ENCODE data around the gene SYT2. TPM values are rescaled to one million over a fixed set of nuclear protein-coding genes. Genes with fewer than 3 reads are reported as not detected.
"Not testable (repeated sequence)": the region's sequence is repeated elsewhere in the genome, so short reads cannot be mapped to it uniquely, and the experiment has no call there.

The SYT2 gene
- total and polyA plus RNA-seq, 2 of the 13 experiments (the other 11 are each of a cell fraction or from before 2014, with no cell fraction given) = not detected

DNA sequence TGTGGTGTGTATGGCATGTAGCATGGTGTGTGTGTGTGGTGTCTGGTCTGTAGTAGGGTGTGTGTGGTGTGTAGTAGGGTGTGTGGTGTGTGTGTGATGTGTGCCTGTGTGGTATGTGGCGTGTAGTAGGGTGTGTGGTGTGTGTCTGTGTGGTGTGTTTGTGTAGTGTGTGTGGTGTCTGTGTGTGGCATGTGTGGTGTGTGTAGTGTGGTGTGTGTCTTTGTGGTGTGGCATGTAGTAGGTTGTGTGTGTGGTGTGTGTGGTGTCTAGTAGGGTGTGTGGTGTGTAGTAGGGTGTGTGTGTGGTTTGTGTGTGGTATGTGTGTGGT, 85.5 kb downstream of the SYT2 start (continued):
- TF ChIP-seq, protein P1, sequence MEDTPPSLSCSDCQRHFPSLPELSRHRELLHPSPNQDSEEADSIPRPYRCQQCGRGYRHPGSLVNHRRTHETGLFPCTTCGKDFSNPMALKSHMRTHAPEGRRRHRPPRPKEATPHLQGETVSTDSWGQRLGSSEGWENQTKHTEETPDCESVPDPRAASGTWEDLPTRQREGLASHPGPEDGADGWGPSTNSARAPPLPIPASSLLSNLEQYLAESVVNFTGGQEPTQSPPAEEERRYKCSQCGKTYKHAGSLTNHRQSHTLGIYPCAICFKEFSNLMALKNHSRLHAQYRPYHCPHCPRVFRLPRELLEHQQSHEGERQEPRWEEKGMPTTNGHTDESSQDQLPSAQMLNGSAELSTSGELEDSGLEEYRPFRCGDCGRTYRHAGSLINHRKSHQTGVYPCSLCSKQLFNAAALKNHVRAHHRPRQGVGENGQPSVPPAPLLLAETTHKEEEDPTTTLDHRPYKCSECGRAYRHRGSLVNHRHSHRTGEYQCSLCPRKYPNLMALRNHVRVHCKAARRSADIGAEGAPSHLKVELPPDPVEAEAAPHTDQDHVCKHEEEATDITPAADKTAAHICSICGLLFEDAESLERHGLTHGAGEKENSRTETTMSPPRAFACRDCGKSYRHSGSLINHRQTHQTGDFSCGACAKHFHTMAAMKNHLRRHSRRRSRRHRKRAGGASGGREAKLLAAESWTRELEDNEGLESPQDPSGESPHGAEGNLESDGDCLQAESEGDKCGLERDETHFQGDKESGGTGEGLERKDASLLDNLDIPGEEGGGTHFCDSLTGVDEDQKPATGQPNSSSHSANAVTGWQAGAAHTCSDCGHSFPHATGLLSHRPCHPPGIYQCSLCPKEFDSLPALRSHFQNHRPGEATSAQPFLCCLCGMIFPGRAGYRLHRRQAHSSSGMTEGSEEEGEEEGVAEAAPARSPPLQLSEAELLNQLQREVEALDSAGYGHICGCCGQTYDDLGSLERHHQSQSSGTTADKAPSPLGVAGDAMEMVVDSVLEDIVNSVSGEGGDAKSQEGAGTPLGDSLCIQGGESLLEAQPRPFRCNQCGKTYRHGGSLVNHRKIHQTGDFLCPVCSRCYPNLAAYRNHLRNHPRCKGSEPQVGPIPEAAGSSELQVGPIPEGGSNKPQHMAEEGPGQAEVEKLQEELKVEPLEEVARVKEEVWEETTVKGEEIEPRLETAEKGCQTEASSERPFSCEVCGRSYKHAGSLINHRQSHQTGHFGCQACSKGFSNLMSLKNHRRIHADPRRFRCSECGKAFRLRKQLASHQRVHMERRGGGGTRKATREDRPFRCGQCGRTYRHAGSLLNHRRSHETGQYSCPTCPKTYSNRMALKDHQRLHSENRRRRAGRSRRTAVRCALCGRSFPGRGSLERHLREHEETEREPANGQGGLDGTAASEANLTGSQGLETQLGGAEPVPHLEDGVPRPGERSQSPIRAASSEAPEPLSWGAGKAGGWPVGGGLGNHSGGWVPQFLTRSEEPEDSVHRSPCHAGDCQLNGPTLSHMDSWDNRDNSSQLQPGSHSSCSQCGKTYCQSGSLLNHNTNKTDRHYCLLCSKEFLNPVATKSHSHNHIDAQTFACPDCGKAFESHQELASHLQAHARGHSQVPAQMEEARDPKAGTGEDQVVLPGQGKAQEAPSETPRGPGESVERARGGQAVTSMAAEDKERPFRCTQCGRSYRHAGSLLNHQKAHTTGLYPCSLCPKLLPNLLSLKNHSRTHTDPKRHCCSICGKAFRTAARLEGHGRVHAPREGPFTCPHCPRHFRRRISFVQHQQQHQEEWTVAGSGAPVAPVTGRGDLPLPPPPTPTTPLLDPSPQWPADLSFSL (CRISPR knock-in tag; IDR thresholded peaks at IDR 0.05) = peak; percentile 93

DNA sequence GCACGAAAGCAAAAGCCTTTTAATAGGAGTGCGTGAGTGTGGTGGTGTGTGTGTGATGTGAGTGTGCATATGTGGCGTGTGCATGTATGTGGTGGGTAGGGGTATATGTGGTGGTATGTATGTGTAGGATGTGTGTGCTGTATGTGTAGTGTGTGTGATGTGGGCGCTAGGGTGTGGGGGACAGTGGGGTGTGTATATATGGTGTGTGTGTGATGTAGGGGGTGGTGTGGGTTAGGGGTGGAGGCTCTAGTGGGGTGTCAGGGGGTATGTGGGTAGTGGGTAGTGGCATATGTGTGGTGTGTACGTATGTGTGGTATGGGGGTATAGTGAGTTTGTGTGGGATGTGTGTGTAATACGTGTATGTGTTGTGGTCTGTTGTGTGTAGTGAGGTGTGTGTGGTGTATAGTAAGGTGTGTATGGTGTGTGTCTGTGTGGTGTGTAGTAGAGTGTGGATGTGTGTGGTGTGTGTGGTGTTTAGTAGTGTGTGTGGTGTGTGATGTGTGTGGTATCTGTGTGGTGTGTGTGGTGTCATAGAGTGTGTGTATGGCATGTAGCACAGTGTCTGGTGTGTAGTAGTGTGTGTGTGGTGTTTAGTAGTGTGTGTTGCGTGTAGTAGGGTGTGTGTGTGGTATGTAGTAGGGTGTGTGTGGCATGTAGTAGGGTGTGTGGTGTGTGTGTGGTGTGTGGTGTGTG, 86.0 kb downstream of the SYT2 start:
- no peak for FAIRE-seq
- Histone ChIP-seq H2AFZ (ENCODE audit: low read length) (no peak overlapping the region), H3K27ac (ENCODE audit: extremely low read length, insufficient read depth, low read length) (no peak overlapping the region), H3K4me1 (ENCODE audit: insufficient read depth, low read length) (peaks cover 21% of the 10 kb centered on the region), H3K9ac (ENCODE audit: insufficient read depth, low read depth, low read length) (no peak overlapping the region), H3K79me2 (ENCODE audit: insufficient read depth, low read length) (no peaks in the 10 kb centered on the region), H3K27me3 (ENCODE audit: control insufficient read depth in 1 of 2, insufficient read depth in 2 of 2, low read length in 2 of 2) (peaks cover 0 to 20% of the 10 kb centered on the region in 2 experiments; a peak in 3 of 5 replicates), H3K4me3 (replicated peaks in 1 of 3; ENCODE audit: insufficient read depth in 1 of 3, low read depth in 2 of 3, low read length in 3 of 3) (no peak overlapping the region), H3K4me2 (ENCODE audit: low read depth, low read length) (no peak overlapping the region), H3K9me3 (ENCODE audit: low read length) (no peaks in the 10 kb centered on the region), H4K20me1 (ENCODE audit: insufficient read depth, low read length) (no peaks in the 10 kb centered on the region), H3K36me3 (replicated peaks in 1 of 2; ENCODE audit: control insufficient read depth in 1 of 2, insufficient read depth in 2 of 2, low read length in 2 of 2) (no peaks in the 10 kb centered on the region)
- ChIA-PET CTCF (ENCODE audit: low intra/inter-chr PET ratio, low total read pairs) (no interaction called here), POLR2A (no interaction called here)
- in situ Hi-C loops (cut with HindIII; ENCODE audit: extremely low pct_ligation_motif_present, low pct_unique_long_range_greater_than_20kb) = no loop called here
- DNase-seq (ENCODE audit: low spot score) = no peak
- TF ChIP-seq ZC3H13 (CRISPR knock-in tag; IDR thresholded peaks at IDR 0.05) (no peak), FOXA1 (IDR thresholded peaks at IDR 0.05) (0 out of 2 replicates have a peak, but pooled peaks have one; percentile 8), FOXA1 (CRISPR knock-in tag; IDR thresholded peaks at IDR 0.05) (no peak)
- no TSS peak for BruUV-seq (replicated peaks)
- no peak for ATAC-seq
- WGBS (ENCODE audit: low lambda C conversion rate) = 90% methylated on average over 7 of the region's 7 CpGs
- intact Hi-C loops (cut with micrococcal nuclease; ENCODE audit: unreplicated experiment) = no loop called here

DNA sequence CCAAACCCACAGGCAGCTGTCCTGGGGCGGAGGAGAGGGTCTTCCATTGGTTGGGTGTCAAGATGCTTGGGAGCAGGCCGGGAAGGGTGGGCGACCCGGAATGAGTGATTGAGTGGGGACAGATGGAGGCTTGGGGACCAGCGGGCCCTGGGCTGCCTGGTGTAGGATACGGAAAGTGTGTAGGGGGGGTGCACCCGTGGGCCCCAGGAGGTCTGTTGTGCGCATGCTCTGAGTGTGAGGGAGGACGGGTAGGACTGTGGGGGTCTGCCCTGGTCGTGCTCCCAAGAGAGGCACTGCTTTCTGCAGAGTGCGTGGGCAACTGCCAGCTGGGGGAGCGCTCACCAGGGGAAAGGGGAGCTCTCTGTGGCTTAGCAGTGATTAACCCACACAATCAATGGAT, 86.8 kb downstream of the SYT2 start:
- H3K4me1 ChIP-seq (ENCODE audit: insufficient read depth, low read length) = peaks cover 24% of the 10 kb centered on the region
- H3K9ac ChIP-seq (ENCODE audit: insufficient read depth, low read depth, low read length); CTCF ChIA-PET (ENCODE audit: low intra/inter-chr PET ratio, low total read pairs); H3K9me3 ChIP-seq (ENCODE audit: low read length); H3K79me2 ChIP-seq (ENCODE audit: insufficient read depth, low read length); ATAC-seq; H3K4me2 ChIP-seq (ENCODE audit: low read depth, low read length); H3K36me3 ChIP-seq (replicated peaks in 1 of 2; ENCODE audit: control insufficient read depth in 1 of 2, insufficient read depth in 2 of 2, low read length in 2 of 2); H3K27ac ChIP-seq (ENCODE audit: extremely low read length, insufficient read depth, low read length); POLR2A ChIA-PET; DNase-seq (ENCODE audit: low spot score); H2AFZ ChIP-seq (ENCODE audit: low read length); intact Hi-C loops (cut with micrococcal nuclease; ENCODE audit: unreplicated experiment); BruUV-seq (replicated peaks); H4K20me1 ChIP-seq (ENCODE audit: insufficient read depth, low read length); FAIRE-seq; in situ Hi-C loops (cut with HindIII; ENCODE audit: extremely low pct_ligation_motif_present, low pct_unique_long_range_greater_than_20kb); H3K4me3 ChIP-seq (replicated peaks in 1 of 3; ENCODE audit: insufficient read depth in 1 of 3, low read depth in 2 of 3, low read length in 3 of 3): not testable (repeated sequence)
- 62% methylated on average over 12 of the region's 12 CpGs for WGBS (ENCODE audit: low lambda C conversion rate)
- peaks cover 0 to 13% of the 10 kb centered on the region in 2 experiments; a peak in 1 of 5 replicates for H3K27me3 ChIP-seq (ENCODE audit: control insufficient read depth in 1 of 2, insufficient read depth in 2 of 2, low read length in 2 of 2)
